Neural crest cell (in vitro differentiated cells): Measurements from ENCODE around the gene SPRR2F. TPM values are rescaled to one million over a fixed set of nuclear protein-coding genes. Genes with fewer than 3 reads are reported as not detected.
"Not testable (repeated sequence)": the region's sequence is repeated elsewhere in the genome, so short reads cannot be mapped to it uniquely, and the experiment has no call there.

ENCODE experiments used
- DNase-seq: peaks from one replicate; pipeline ENCODE4 v3.0.0; 2021; ENCODE audit warnings: low read depth, mixed read lengths, low spot score
- H3K27ac Mint-ChIP-seq: one replicate; pipeline ENCODE4 v1.8.0; 2021; ENCODE audit warnings: mild to moderate bottlenecking, mixed read lengths; ENCODE audit not compliant: unreplicated experiment
- H3K27me3 Mint-ChIP-seq: 2 replicates; pipeline ENCODE4 v1.8.0; 2021; ENCODE audit warnings: low read depth, mild to moderate bottlenecking, mixed read lengths
- H3K36me3 Mint-ChIP-seq: 2 replicates; pipeline ENCODE4 v1.8.0; 2021; ENCODE audit warnings: low read depth, mild to moderate bottlenecking, mixed read lengths
- H3K4me1 Mint-ChIP-seq: 2 replicates; pipeline ENCODE4 v1.8.0; 2021; ENCODE audit warnings: mixed read lengths
- H3K4me3 Mint-ChIP-seq: one replicate; pipeline ENCODE4 v1.8.0; 2021; ENCODE audit warnings: mild to moderate bottlenecking, mixed read lengths
- H3K9me3 Mint-ChIP-seq: 2 replicates; pipeline ENCODE4 v1.8.0; 2021; ENCODE audit warnings: mixed read lengths
- total RNA-seq: library from RNA; stranded (reverse); gene quantifications from 2 replicates; pipeline ENCODE4 v1.2.1, GENCODE V29; 2021
- TF ChIP-seq, protein P1 (sequence below): fragments of 200-600 bp; sonication (generic); conservative IDR thresholded peaks from 2 replicates; pipeline ENCODE4 v1.5.0; 2021; ENCODE audit warnings: antibody characterized with exemption, mild to moderate bottlenecking

Gene SPRR2F
- total RNA-seq, 1 donor from 2014 or later, result not detected

DNA sequence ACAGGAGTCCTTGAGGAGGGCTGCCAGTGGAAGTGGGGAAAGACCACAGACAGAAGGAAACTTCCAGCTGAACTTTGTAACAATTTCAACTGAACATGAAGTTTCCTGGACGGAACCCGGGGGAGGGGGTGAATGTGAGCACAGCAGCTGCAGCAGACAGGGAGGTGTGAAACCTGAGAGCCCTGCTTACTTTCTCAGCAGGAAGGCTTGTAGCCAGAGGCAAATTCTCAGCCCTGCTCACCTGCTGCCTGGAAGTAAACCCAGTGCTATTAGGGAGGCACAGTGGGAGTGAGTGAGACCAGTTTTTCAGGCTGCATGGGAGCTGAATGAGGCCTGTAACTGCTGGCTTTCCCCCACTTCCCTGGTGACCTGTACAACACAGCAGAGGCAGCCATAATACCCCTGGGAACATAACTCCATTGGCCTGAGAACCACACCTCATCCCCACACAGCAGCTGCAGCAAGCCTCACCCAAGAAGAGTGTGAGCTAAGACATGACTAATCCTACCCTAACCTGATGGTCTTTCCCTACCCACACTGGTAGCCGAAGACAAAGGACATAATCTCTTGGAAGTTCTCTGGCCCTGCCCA is 9.6 kb upstream of the SPRR2F start:
- peaks cover 2% of the 10 kb centered on the region for H3K9me3 Mint-ChIP-seq
- TF ChIP-seq, protein P1, sequence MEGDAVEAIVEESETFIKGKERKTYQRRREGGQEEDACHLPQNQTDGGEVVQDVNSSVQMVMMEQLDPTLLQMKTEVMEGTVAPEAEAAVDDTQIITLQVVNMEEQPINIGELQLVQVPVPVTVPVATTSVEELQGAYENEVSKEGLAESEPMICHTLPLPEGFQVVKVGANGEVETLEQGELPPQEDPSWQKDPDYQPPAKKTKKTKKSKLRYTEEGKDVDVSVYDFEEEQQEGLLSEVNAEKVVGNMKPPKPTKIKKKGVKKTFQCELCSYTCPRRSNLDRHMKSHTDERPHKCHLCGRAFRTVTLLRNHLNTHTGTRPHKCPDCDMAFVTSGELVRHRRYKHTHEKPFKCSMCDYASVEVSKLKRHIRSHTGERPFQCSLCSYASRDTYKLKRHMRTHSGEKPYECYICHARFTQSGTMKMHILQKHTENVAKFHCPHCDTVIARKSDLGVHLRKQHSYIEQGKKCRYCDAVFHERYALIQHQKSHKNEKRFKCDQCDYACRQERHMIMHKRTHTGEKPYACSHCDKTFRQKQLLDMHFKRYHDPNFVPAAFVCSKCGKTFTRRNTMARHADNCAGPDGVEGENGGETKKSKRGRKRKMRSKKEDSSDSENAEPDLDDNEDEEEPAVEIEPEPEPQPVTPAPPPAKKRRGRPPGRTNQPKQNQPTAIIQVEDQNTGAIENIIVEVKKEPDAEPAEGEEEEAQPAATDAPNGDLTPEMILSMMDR, result no peak
- no peak overlapping the region for H3K27ac Mint-ChIP-seq
- no peaks in the 10 kb centered on the region for H3K4me1 Mint-ChIP-seq
- H3K36me3 Mint-ChIP-seq, result no peaks in the 10 kb centered on the region
- H3K4me3 Mint-ChIP-seq, result no peak overlapping the region
- H3K27me3 Mint-ChIP-seq, result peaks cover 11% of the 10 kb centered on the region
- no peak for DNase-seq

DNA sequence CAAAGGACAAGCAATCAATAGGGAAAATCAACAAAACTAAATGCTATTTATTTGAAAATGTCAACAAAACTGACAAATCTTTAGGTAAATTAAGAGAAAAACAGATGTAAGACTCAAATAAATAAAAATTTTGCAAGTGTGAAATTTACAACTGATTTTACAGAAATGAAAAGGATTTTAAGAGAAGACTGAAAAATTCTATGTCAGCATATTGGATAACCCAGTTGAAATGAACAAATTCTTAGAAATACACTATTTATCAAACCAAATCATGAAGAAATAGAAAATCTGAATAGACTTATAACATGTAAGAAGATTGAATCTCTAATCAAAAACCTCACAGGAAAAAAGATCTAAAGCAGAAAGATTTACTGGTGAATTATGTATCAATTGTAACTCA is 7.6 kb upstream of the SPRR2F start:
- no peaks in the 10 kb centered on the region for H3K4me1 Mint-ChIP-seq
- H3K36me3 Mint-ChIP-seq, result no peaks in the 10 kb centered on the region
- peaks cover 2% of the 10 kb centered on the region for H3K9me3 Mint-ChIP-seq
- TF ChIP-seq, protein P1, result no peak
- H3K27me3 Mint-ChIP-seq, result peaks cover 13% of the 10 kb centered on the region
- no peak overlapping the region for H3K27ac Mint-ChIP-seq
- no peak for DNase-seq
- H3K4me3 Mint-ChIP-seq, result no peak overlapping the region

DNA sequence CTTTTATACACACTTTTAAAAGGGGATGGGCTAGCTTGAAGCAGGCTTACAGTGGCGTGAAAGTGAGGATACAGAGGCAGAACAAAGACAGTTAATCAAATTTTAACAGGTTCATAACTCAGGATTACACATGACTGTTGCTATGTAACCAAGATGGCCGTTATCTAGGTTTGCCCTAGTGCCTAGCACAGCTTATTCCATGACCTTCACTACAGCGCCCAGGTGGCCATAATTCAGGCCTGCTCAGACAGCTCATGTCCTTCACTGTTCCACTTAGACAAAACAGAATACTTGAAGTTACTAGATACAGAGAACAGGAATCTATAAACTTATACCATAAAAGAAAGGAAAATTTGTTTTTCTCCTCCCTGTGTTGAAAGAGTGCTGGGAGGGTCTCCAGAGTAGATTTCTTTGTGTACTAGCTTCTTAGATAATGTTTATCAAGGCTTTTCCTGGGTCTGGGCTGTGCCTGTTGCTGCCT is 6.2 kb upstream of the SPRR2F start:
- no peak for DNase-seq
- H3K27ac Mint-ChIP-seq, result no peak overlapping the region
- H3K36me3 Mint-ChIP-seq, result no peaks in the 10 kb centered on the region
- H3K27me3 Mint-ChIP-seq, result peaks cover 5% of the 10 kb centered on the region
- TF ChIP-seq, protein P1, result no peak
- no peak overlapping the region for H3K4me3 Mint-ChIP-seq
- H3K4me1 Mint-ChIP-seq, result no peaks in the 10 kb centered on the region
- no peaks in the 10 kb centered on the region for H3K9me3 Mint-ChIP-seq

DNA sequence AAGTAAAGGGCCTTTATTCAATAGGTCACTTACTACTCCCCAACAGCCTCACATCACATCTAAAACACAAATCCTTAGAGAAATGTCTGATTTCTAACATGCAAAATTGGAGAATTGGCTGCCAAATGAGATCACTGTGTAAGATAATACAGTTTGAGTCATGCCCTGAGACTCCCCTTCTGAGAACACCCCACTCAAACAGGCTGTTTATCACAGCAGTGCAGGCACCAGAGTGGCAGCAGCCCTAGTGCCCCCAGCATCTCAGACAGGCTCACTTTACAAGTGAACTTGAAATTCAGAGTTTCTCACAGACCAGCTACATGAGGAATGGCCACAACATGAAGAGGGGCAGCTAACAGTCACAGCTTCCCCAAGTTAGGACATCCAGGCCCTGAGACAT is 1.9 kb upstream of the SPRR2F start:
- H3K36me3 Mint-ChIP-seq, H3K27me3 Mint-ChIP-seq, H3K4me3 Mint-ChIP-seq, H3K27ac Mint-ChIP-seq, H3K9me3 Mint-ChIP-seq, DNase-seq, H3K4me1 Mint-ChIP-seq: not testable (repeated sequence)

GRCh38 chr1:153112454-153112853 is 862 bp downstream of the SPRR2F start:
- H3K4me3 Mint-ChIP-seq, H3K4me1 Mint-ChIP-seq, H3K27ac Mint-ChIP-seq, DNase-seq, H3K36me3 Mint-ChIP-seq, H3K27me3 Mint-ChIP-seq, H3K9me3 Mint-ChIP-seq: not testable (repeated sequence)

GRCh38 chr1:153100245-153100644 is 13.1 kb downstream of the SPRR2F start:
- H3K36me3 Mint-ChIP-seq, result no peaks in the 10 kb centered on the region
- no peak overlapping the region for H3K27ac Mint-ChIP-seq
- TF ChIP-seq, protein P1, result no peak
- DNase-seq, result no peak
- H3K27me3 Mint-ChIP-seq, result peaks cover 16% of the 10 kb centered on the region
- no peak overlapping the region for H3K4me3 Mint-ChIP-seq
- peaks cover 2% of the 10 kb centered on the region for H3K9me3 Mint-ChIP-seq
- no peaks in the 10 kb centered on the region for H3K4me1 Mint-ChIP-seq
